Stomach smooth muscle (tissue), 2 donors: Measurements from ENCODE around the gene RAB7B.
"Not testable (repeated sequence)": the region's sequence is repeated elsewhere in the genome, so short reads cannot be mapped to it uniquely, and the experiment has no call there.

Experiments
- H3K27ac ChIP-seq: one replicate; pipeline ENCODE4 v1.7.0; 2013; ENCODE audit warnings: mild to moderate bottlenecking, low read length, inconsistent platforms
- H3K27me3 ChIP-seq, 2 donors: one replicate each; pipeline ENCODE4 v1.7.0; 2013; ENCODE audit warnings: low read length in 2 of 2; ENCODE audit not compliant: insufficient read depth in 2 of 2, control insufficient read depth in 1 of 2
- H3K36me3 ChIP-seq, 2 donors: one replicate each; pipeline ENCODE4 v1.7.0; 2013; ENCODE audit warnings: low read length in 2 of 2; ENCODE audit not compliant: control insufficient read depth in 2 of 2, insufficient read depth in 2 of 2
- H3K4me1 ChIP-seq: one replicate; pipeline ENCODE4 v1.7.0; 2013; ENCODE audit warnings: low read length; ENCODE audit not compliant: control insufficient read depth, insufficient read depth
- H3K4me3 ChIP-seq, 2 donors: one replicate each; pipeline ENCODE4 v1.7.0; 2013; ENCODE audit warnings: low read length in 2 of 2
- H3K9ac ChIP-seq, 2 donors: one replicate each; pipeline ENCODE4 v1.7.0; 2013; ENCODE audit warnings: low read length in 2 of 2, mild to moderate bottlenecking in 1 of 2
- H3K9me3 ChIP-seq, 2 donors: one replicate each; pipeline ENCODE4 v1.7.0; 2013; ENCODE audit warnings: low read length in 2 of 2; ENCODE audit not compliant: control insufficient read depth in 2 of 2
- donor health status: healthy.
- donor health status: Pancreatic carcinoma.

The RAB7B gene

GRCh38 chr1:206002871-206003801 is at the start of gene RAB7B:
Gene RAB7B, minus strand, starts transcription at chr1:206003395. Its CDS starts 9,260 bp downstream, at chr1:205994135.
- Histone ChIP-seq H3K27me3 (no peaks in the 10 kb centered on the region), H3K9ac (no peak within 1 kb of the TSS), H3K4me3 (peak within 1 kb of the TSS; percentile 6 to 70), H3K27ac (no peak within 1 kb of the TSS), H3K4me1 (peaks cover 25% of the 10 kb centered on the region), H3K9me3 (no peaks in the 10 kb centered on the region), H3K36me3 (no peaks in the 10 kb centered on the region)

- H3K27ac ChIP-seq, H3K36me3 ChIP-seq, H3K4me3 ChIP-seq, H3K4me1 ChIP-seq, H3K9me3 ChIP-seq, H3K9ac ChIP-seq, H3K27me3 ChIP-seq: not testable (repeated sequence)
Measured at GRCh38 chr1:206052231-206052865, 49.2 kb upstream of the RAB7B start.

- H3K27me3 ChIP-seq: no peaks in the 10 kb centered on the region
- H3K9me3 ChIP-seq: no peaks in the 10 kb centered on the region
- H3K4me3 ChIP-seq: no peak overlapping the region
- no peak overlapping the region for H3K9ac ChIP-seq
- no peaks in the 10 kb centered on the region for H3K36me3 ChIP-seq
- no peaks in the 10 kb centered on the region for H3K4me1 ChIP-seq
- H3K27ac ChIP-seq: no peak overlapping the region
Measured at GRCh38 chr1:206050655-206051235, 47.5 kb upstream of the RAB7B start.

- Histone ChIP-seq H3K4me1 (no peaks in the 10 kb centered on the region), H3K27me3 (no peaks in the 10 kb centered on the region), H3K9me3 (no peaks in the 10 kb centered on the region), H3K27ac (no peak overlapping the region), H3K36me3 (no peaks in the 10 kb centered on the region), H3K9ac (no peak overlapping the region), H3K4me3 (no peak overlapping the region)
Measured at GRCh38 chr1:206049919-206050600, 46.9 kb upstream of the RAB7B start.

- no peak overlapping the region for H3K27ac ChIP-seq
- H3K9ac ChIP-seq: no peak overlapping the region
Measured at GRCh38 chr1:206049293-206049692, 46.1 kb upstream of the RAB7B start.

GRCh38 chr1:206048582-206048981 is 45.4 kb upstream of the RAB7B start:
- H3K4me3 ChIP-seq: no peak overlapping the region
- H3K9ac ChIP-seq: no peak overlapping the region
- no peaks in the 10 kb centered on the region for H3K36me3 ChIP-seq
- H3K4me1 ChIP-seq: no peaks in the 10 kb centered on the region
- H3K9me3 ChIP-seq: no peaks in the 10 kb centered on the region
- no peaks in the 10 kb centered on the region for H3K27me3 ChIP-seq
- no peak overlapping the region for H3K27ac ChIP-seq

More at GRCh38 chr1:206049293-206049692, 46.1 kb upstream of the RAB7B start:
- Histone ChIP-seq H3K9me3 (no peaks in the 10 kb centered on the region), H3K4me1 (no peaks in the 10 kb centered on the region), H3K27me3 (no peaks in the 10 kb centered on the region), H3K4me3 (no peak overlapping the region), H3K36me3 (no peaks in the 10 kb centered on the region)

GRCh38 chr1:206047271-206047670 is 44.1 kb upstream of the RAB7B start:
- Histone ChIP-seq H3K27me3 (no peaks in the 10 kb centered on the region), H3K9me3 (no peaks in the 10 kb centered on the region), H3K4me3 (no peak overlapping the region), H3K36me3 (no peaks in the 10 kb centered on the region), H3K27ac (no peak overlapping the region), H3K9ac (no peak overlapping the region), H3K4me1 (no peaks in the 10 kb centered on the region)

GRCh38 chr1:206041640-206042039 is 38.4 kb upstream of the RAB7B start:
- Histone ChIP-seq H3K9ac (no peak overlapping the region), H3K4me1 (no peaks in the 10 kb centered on the region), H3K36me3 (no peaks in the 10 kb centered on the region), H3K27ac (no peak overlapping the region), H3K4me3 (no peak overlapping the region), H3K27me3 (peaks cover 8% of the 10 kb centered on the region in 2 donors), H3K9me3 (no peaks in the 10 kb centered on the region)

- Histone ChIP-seq H3K4me1 (no peaks in the 10 kb centered on the region), H3K9ac (no peak overlapping the region), H3K9me3 (no peaks in the 10 kb centered on the region), H3K36me3 (no peaks in the 10 kb centered on the region), H3K27me3 (peaks cover 8% of the 10 kb centered on the region in 2 donors), H3K27ac (no peak overlapping the region), H3K4me3 (no peak overlapping the region)
Measured at GRCh38 chr1:206040328-206040727, 37.1 kb upstream of the RAB7B start.

- H3K27me3 ChIP-seq: peaks cover 8% of the 10 kb centered on the region in 2 donors
- no peaks in the 10 kb centered on the region for H3K9me3 ChIP-seq
- no peak overlapping the region for H3K9ac ChIP-seq
- no peaks in the 10 kb centered on the region for H3K4me1 ChIP-seq
- H3K36me3 ChIP-seq: no peaks in the 10 kb centered on the region
- H3K27ac ChIP-seq: no peak overlapping the region
- no peak overlapping the region for H3K4me3 ChIP-seq
Measured at GRCh38 chr1:206039046-206039973, 36.1 kb upstream of the RAB7B start.
